GM19035 (cell line): ENCODE measurements around the gene PHLDB1.
"Not testable (repeated sequence)": the region's sequence is repeated elsewhere in the genome, so short reads cannot be mapped to it uniquely, and the experiment has no call there.

Experiments used
- ATAC-seq: cut with Tn5 transposase; IDR thresholded peaks from one replicate; pipeline ENCODE4 v1.9.1; 2021; ENCODE audit not compliant: unreplicated experiment

PHLDB1 gene

GRCh38 chr11:118605116-118605867 lies 2.1 kb upstream of the PHLDB1 start:
- no peak for ATAC-seq

- ATAC-seq: no peak
Observed at GRCh38 chr11:118606157-118606843, 1.1 kb upstream of the PHLDB1 start.

- ATAC-seq: no peak
Observed at GRCh38 chr11:118606844-118607228, 579 bp upstream of the PHLDB1 start.

- ATAC-seq: no peak
Observed at GRCh38 chr11:118608360-118609227, 1.2 kb downstream of the PHLDB1 start.

GRCh38 chr11:118609380-118610224 lies 2.2 kb downstream of the PHLDB1 start:
- no peak for ATAC-seq

GRCh38 chr11:118610225-118610772 lies 2.9 kb downstream of the PHLDB1 start:
- ATAC-seq: no peak

- peak; percentile 54 for ATAC-seq
Observed at GRCh38 chr11:118610773-118611432, 3.5 kb downstream of the PHLDB1 start.

- ATAC-seq: not testable (repeated sequence)
Observed at GRCh38 chr11:118611433-118611795, 4.0 kb downstream of the PHLDB1 start.

- ATAC-seq: no peak
Observed at GRCh38 chr11:118612378-118612777, 5.0 kb downstream of the PHLDB1 start.

GRCh38 chr11:118614511-118614910 lies 7.1 kb downstream of the PHLDB1 start:
- ATAC-seq: no peak

GRCh38 chr11:118615282-118615975 lies 8.0 kb downstream of the PHLDB1 start:
- ATAC-seq: no peak

GRCh38 chr11:118615976-118616371 lies 8.6 kb downstream of the PHLDB1 start:
- ATAC-seq: no peak

GRCh38 chr11:118618115-118618990 lies 10.9 kb downstream of the PHLDB1 start:
- ATAC-seq: no peak

- ATAC-seq: no peak
Observed at GRCh38 chr11:118618991-118619375, 11.6 kb downstream of the PHLDB1 start.

GRCh38 chr11:118619444-118620197 lies 12.2 kb downstream of the PHLDB1 start:
- no peak for ATAC-seq

- ATAC-seq: no peak
Observed at GRCh38 chr11:118620529-118621070, 13.2 kb downstream of the PHLDB1 start.

- no peak for ATAC-seq
Observed at GRCh38 chr11:118621071-118621783, 13.8 kb downstream of the PHLDB1 start.
